CD4-positive, alpha-beta T cell treated with Interferon alpha-2 for 1 hour (primary cell): ENCODE data around the gene SPANXN3.
"Not testable (repeated sequence)": the region's sequence is repeated elsewhere in the genome, so short reads cannot be mapped to it uniquely, and the experiment has no call there.

ENCODE experiments used
- DNase-seq, 2 donors: peaks; one replicate each; pipeline ENCODE4 v3.0.0-alpha.2; 2020 to 2022

Gene SPANXN3

GRCh38 chrX:143517375-143517774 lies at the start of gene SPANXN3:
Gene SPANXN3 (minus strand): TSS chrX:143517475. CDS start chrX:143517391, 84 bp downstream.
- DNase-seq, result not testable (repeated sequence)

- DNase-seq, result no peak
Measured at GRCh38 chrX:143536176-143536575, 18.9 kb upstream of the SPANXN3 start.

- not testable (repeated sequence) for DNase-seq
Measured at GRCh38 chrX:143502196-143502595, 15.1 kb downstream of the SPANXN3 start.

- no peak for DNase-seq
Measured at GRCh38 chrX:143500751-143501150, 16.5 kb downstream of the SPANXN3 start.

- no peak for DNase-seq
Measured at GRCh38 chrX:143486105-143486504, 31.2 kb downstream of the SPANXN3 start.

- no peak for DNase-seq
Measured at GRCh38 chrX:143476751-143477150, 40.5 kb downstream of the SPANXN3 start.

GRCh38 chrX:143472347-143472938 lies 44.8 kb downstream of the SPANXN3 start:
- DNase-seq, result no peak

- DNase-seq, result no peak
Measured at GRCh38 chrX:143466130-143466529, 51.1 kb downstream of the SPANXN3 start.

- no peak for DNase-seq
Measured at GRCh38 chrX:143462696-143463095, 54.6 kb downstream of the SPANXN3 start.

GRCh38 chrX:143461606-143462005 lies 55.7 kb downstream of the SPANXN3 start:
- DNase-seq, result no peak
